Activated T-cell treated with anti-CD3 and anti-CD28 coated beads for 1 hour (primary cell): Measurements from ENCODE around the gene CLIP3.

Experiments used
- DNase-seq: peaks from one replicate; pipeline ENCODE4 v3.0.0-alpha.2; 2020; ENCODE audit warnings: low read depth

CLIP3 gene

DNA sequence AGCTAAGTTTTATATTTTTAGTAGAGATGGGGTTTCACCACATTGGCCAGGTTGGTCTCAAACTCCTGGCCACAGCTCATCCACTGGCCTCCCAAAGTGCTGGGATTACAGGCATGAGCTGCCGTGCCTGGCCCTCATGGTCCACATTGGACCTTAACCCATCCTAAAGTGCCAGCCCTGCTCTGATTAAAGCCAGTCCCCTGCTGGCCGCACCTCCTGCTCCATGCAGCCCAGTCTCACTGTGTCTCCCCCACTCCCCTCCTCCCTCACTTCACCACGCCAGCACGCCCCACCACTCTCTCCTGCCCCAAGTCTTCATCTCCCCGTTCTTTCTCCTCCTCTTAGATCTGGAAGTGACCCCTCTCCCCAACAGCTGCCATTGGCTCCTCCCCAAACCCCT is 54.4 kb downstream of the CLIP3 start:
- no peak for DNase-seq

DNA sequence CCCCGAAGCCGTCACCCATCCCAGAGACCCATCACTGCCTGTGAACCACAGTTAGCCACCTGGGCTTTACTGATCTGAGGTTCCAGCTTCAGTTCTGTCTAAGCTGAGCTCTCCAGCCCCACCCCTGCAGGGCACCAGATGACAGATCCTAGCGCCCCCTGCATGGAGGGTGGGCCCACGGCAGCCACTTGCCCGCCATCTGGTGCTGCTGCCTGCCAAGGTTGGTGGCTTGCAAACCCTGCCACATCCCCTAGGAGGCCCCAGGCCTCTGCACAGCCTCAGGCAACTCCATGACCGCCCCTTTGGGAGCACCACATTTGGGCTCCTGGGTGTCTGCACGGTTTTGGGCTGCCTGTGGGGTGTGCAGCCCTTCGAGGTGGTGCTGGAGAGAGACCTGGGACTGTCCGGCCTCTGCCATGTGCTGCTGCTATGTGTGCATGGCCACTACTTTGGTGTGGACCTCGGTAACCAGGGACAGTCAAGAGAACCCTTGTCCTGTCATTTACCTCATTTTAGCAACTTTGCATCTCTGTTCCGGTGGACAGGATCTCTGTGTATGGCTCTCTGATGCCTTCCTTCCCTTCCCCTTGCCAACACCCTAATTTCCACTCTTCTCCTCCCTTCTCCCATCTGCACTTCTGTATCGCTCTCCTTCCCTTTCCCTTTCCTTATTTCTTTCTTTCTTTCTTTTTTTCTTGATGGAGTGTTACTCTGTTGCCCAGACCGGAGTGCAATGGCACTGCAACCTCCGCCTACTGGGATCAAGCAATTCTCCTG is 55.0 kb downstream of the CLIP3 start:
- no peak for DNase-seq

DNA sequence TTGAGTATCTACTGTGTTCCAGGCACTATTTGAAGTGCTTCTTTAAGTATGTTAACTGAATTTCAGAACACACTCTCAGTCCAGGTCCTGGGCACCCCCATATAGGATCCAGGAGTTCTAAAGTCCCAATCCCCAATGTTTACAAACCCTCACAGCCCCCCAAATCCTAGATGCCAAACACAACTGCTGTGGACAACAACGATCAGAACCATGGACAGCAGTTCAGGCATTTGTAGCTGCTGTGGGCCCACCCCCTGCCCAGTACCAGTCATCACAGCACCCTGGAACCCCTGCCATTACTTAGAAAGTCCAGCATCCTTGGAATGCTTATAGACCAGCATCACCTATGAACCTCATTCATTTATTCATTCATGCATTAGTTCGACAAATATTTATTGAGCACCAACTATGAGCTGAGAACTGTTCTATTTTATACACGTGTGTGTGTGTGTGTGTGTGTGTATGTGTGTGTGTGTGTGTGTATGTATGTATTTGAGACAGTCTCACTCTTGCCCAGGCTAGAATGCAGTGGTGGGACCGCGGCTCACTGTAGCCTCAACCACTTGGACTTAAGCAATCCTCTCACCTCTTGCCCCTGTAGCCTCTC is 57.0 kb downstream of the CLIP3 start:
- DNase-seq, result no peak

- DNase-seq, result no peak
Observed at GRCh38 chr19:35973487-35973886, 59.2 kb downstream of the CLIP3 start.

GRCh38 chr19:35966771-35967170 is 65.9 kb downstream of the CLIP3 start:
- DNase-seq, result no peak
